Panc1 (cell line): ENCODE results near the gene ATG2B.

Source experiments
- POLR2AphosphoS5 ChIP-seq: IDR thresholded peaks from 2 replicates; pipeline ENCODE4 v1.6.1; 2012; ENCODE audit warnings: mild to moderate bottlenecking, low read depth, low read length, moderate library complexity
- SIN3A ChIP-seq: IDR thresholded peaks from 2 replicates; pipeline ENCODE4 v1.6.1; 2012; ENCODE audit warnings: low read depth, mild to moderate bottlenecking, low read length, moderate library complexity, borderline replicate concordance; ENCODE audit not compliant: insufficient read depth
- TCF7L2 ChIP-seq: IDR thresholded peaks from 2 replicates; pipeline ENCODE4 v1.6.1; 2011; ENCODE audit warnings: mild to moderate bottlenecking, low read depth, low read length, inconsistent platforms
- TF ChIP-seq, protein P1 (sequence below): fragments of 450-650 bp; IDR thresholded peaks from 2 replicates; pipeline ENCODE4 v1.5.1; 2017; ENCODE audit warnings: mild to moderate bottlenecking
- TF ChIP-seq, protein P2 (sequence below), 2 experiments: IDR thresholded peaks; 2 replicates each; pipeline ENCODE4 v1.6.1; 2011 to 2012; ENCODE audit warnings: low read depth in 2 of 2, control low read depth in 1 of 2, low read length in 1 of 2, mild to moderate bottlenecking in 1 of 2, moderate library complexity in 1 of 2; ENCODE audit not compliant: insufficient read depth in 1 of 2

DNA sequence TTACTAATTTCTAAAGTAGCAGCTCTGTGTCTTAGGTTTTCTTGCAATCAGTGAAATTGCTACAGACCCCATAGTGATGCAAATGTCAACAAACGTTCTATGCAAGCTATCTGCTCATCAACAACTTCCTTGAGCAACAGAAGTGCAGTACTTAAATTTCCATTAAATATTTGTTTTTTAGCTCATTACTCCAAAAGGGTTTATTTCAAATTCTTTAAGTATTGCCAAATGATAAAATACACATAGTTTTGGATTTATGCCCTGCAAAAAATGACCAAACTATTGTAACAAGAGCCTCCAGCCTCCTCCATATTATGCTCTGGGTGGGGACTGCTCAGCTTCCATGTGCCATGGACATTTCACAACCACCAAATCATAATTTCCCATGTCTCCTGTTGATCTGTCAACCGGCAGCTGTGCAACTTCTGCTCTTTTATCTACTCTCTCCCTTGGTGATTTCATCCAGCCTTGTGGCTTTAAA lies 102.8 kb downstream of the ATG2B start:
- TF ChIP-seq, protein P1, sequence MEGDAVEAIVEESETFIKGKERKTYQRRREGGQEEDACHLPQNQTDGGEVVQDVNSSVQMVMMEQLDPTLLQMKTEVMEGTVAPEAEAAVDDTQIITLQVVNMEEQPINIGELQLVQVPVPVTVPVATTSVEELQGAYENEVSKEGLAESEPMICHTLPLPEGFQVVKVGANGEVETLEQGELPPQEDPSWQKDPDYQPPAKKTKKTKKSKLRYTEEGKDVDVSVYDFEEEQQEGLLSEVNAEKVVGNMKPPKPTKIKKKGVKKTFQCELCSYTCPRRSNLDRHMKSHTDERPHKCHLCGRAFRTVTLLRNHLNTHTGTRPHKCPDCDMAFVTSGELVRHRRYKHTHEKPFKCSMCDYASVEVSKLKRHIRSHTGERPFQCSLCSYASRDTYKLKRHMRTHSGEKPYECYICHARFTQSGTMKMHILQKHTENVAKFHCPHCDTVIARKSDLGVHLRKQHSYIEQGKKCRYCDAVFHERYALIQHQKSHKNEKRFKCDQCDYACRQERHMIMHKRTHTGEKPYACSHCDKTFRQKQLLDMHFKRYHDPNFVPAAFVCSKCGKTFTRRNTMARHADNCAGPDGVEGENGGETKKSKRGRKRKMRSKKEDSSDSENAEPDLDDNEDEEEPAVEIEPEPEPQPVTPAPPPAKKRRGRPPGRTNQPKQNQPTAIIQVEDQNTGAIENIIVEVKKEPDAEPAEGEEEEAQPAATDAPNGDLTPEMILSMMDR, result no peak
- TF ChIP-seq POLR2AphosphoS5 (no peak), SIN3A (no peak), TCF7L2 (no peak)
- TF ChIP-seq, protein P2, sequence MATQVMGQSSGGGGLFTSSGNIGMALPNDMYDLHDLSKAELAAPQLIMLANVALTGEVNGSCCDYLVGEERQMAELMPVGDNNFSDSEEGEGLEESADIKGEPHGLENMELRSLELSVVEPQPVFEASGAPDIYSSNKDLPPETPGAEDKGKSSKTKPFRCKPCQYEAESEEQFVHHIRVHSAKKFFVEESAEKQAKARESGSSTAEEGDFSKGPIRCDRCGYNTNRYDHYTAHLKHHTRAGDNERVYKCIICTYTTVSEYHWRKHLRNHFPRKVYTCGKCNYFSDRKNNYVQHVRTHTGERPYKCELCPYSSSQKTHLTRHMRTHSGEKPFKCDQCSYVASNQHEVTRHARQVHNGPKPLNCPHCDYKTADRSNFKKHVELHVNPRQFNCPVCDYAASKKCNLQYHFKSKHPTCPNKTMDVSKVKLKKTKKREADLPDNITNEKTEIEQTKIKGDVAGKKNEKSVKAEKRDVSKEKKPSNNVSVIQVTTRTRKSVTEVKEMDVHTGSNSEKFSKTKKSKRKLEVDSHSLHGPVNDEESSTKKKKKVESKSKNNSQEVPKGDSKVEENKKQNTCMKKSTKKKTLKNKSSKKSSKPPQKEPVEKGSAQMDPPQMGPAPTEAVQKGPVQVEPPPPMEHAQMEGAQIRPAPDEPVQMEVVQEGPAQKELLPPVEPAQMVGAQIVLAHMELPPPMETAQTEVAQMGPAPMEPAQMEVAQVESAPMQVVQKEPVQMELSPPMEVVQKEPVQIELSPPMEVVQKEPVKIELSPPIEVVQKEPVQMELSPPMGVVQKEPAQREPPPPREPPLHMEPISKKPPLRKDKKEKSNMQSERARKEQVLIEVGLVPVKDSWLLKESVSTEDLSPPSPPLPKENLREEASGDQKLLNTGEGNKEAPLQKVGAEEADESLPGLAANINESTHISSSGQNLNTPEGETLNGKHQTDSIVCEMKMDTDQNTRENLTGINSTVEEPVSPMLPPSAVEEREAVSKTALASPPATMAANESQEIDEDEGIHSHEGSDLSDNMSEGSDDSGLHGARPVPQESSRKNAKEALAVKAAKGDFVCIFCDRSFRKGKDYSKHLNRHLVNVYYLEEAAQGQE (IDR thresholded peaks at IDR 0.05; ENCODE audit: insufficient read depth in 1 of 2, low read depth in 2 of 2, low read length in 1 of 2), result no peak
